ENCODE results near the gene EGFL7.

Gene EGFL7

DNA sequence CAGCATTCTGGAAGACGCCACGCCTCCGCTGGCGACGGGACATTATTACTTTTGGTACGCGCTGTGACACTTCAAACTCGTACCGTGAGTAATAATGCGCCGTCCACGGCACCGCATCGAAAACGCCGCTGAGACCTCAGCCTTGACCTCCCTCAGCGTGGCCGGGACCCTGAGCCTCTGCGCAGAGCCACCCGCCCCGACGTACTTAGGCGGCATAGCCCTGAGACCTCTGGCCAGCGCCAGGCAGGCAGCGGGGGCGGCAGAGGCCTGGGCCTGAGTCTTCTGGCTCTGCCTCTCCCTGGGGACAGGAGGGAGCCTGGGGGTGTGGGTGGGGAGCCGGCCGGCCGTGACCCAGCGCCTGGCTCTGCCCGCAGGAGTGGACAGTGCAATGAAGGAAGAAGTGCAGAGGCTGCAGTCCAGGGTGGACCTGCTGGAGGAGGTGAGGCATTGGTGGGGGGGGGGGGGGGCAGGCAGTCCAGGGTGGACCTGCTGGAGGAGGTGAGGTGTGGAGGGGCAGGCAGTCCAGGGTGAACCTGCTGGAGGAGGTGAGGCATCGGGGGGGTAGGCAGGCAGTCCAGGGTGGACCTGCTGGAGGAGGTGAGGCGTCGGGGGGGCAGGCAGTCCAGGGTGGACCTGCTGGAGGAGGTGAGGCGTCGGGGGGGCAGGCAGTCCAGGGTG is 8.0 kb downstream of the EGFL7 start:
- in situ Hi-C loops (cut with MboI; ENCODE audit: low sequenced_read_pairs), result no loop called here

GRCh38 chr9:136671254-136671614 is 8.5 kb downstream of the EGFL7 start:
- in situ Hi-C loops (cut with MboI; ENCODE audit: low sequenced_read_pairs), result no loop called here

DNA sequence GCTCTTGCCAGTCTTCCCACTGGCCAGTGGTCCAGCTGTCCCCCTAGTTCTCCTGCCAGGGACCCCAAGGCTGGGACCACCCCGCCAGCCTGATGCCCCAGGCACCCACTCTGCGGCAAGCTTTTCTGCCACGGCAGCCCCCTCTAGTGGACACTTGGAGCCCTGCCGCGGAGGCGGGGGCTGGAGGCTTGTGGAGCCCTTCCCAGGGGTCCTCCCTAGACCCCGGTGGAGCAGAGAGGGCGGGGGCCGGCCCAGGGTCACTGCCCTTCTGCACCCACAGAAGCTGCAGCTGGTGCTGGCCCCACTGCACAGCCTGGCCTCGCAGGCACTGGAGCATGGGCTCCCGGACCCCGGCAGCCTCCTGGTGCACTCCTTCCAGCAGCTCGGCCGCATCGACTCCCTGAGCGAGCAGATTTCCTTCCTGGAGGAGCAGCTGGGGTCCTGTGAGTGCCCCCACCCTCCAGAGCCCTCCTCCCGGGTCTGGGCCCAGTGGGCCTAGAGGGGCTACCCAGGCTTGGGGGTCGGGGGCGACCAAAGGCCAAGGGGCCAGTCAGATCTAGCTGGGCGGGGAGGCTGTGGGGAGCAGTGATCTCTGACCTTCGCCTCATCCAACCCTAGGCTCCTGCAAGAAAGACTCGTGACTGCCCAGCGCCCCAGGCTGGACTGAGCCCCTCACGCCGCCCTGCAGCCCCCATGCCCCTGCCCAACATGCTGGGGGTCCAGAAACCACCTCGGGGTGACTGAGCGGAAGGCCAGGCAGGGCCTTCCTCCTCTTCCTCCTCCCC is 9.1 kb downstream of the EGFL7 start:
- in situ Hi-C loops (cut with MboI; ENCODE audit: low sequenced_read_pairs), result no loop called here

- in situ Hi-C loops (cut with MboI; ENCODE audit: low sequenced_read_pairs), result no loop called here
Measured at GRCh38 chr9:136672431-136673087, 9.8 kb downstream of the EGFL7 start.

GRCh38 chr9:136673088-136673974 is 10.6 kb downstream of the EGFL7 start:
- in situ Hi-C loops (cut with MboI; ENCODE audit: low sequenced_read_pairs), result no loop called here

GRCh38 chr9:136673975-136674785 is 11.5 kb downstream of the EGFL7 start:
- in situ Hi-C loops (cut with MboI; ENCODE audit: low sequenced_read_pairs), result no loop called here

GRCh38 chr9:136674786-136675349 is 12.2 kb downstream of the EGFL7 start:
- in situ Hi-C loops (cut with MboI; ENCODE audit: low sequenced_read_pairs), result no loop called here

DNA sequence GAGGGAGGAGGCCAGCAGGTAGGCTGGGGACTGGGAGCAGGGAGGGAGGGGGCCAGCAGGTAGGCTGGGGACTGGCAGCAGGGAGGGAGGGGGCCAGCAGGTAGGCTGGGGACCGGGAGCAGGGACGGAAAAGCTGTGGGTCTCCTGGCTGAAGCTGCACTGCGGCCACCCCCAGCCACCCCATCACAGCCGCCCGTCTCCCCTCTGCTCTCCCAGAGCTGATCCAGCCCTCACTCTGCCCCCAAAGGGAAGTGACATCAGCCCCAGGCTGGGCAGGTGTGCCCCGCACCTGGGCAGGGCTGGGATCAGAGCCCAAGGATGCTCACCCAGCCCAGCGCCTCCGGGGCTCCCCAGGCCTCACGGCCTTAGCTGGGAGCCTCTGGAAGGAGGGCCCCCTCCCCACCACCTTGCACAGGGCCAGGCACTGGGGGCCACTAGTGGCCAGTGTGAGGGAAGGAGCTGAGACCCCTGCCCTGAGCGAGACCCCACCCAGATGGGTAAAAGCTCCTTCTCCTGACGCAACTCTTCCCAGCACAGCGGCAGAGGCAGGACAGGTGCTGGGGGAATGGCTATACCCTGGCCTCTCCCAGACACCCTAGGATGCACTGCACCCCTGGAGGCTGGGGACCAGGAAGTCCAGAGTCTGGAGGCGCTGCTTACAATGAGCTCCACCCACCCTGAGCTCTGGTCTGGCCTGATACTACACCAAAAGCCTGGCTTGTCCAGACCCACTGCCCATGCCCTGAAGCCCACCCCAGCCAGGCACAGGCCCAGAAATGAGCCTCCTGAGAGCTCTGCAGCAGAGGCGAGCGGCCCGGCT is 13.0 kb downstream of the EGFL7 start:
- in situ Hi-C loops (cut with MboI; ENCODE audit: low sequenced_read_pairs), result no loop called here

DNA sequence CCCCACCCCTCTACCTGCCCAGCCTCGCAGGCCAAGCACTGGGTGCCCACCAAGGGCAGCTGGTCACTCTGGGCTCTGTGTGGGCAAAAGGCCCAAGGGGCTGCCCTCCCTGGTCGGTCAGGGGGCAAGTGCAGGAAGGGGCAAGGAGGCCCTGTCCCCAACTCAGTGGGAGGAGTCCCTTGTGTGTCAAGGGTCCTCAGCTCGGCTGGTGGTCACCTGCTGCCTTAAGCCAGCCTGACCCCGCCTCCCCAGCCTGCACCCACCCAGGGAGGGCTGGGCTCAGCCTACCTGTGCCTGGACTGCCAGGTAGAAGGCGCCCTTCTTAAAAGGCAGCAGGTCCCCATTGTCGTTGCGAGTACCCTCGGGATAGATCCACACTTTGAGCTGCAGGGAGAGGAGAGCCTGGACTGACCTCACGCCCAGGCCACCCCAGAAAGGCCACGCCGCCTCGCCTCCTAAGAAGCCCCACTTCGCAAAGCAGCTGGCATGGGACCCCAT is 13.6 kb downstream of the EGFL7 start:
- in situ Hi-C loops (cut with MboI; ENCODE audit: low sequenced_read_pairs), result no loop called here

GRCh38 chr9:136676920-136677686 is 14.4 kb downstream of the EGFL7 start:
- in situ Hi-C loops (cut with MboI; ENCODE audit: low sequenced_read_pairs), result no loop called here

DNA sequence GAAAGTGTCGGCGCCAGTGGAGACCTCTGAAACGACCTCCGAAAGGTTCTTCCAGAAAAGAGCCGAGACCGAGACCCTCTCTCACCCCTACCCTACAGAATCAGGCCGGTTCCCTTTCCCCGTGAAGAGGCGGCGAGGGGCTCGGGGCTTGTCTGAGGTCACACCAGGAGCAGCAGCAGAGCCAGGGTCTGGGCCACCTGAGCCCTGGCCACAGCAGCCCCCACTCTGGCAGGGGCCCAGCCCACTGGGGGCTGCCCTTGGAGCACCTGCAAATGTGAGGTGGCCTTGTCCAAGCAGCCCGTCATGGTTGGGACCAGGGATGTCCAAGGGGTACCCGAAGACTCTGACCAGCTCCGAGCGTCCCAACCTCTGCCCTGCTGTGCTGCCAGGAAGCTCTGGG is 15.3 kb downstream of the EGFL7 start:
- in situ Hi-C loops (cut with MboI; ENCODE audit: low sequenced_read_pairs), result no loop called here

DNA sequence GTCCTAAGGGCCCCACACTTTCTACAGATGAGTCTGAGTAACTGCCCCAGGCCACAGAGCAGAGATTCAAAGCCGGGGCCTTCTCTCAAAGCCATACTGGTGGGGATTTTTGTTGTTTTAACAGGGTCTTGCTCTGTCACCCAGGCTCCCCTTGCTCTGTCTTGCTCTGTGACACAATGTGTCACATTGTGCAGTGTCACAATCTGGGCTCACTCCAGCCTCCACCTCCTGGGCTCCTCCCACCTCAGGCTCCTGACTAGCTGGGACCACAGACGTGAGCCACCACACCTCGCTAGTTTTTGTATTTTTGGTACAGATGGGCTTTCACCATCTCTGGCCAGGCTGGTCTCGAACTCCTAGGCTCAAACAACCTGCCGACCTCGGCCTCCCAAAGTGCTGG is 15.9 kb downstream of the EGFL7 start:
- in situ Hi-C loops (cut with MboI; ENCODE audit: low sequenced_read_pairs), result no loop called here

- in situ Hi-C loops (cut with MboI; ENCODE audit: low sequenced_read_pairs), result no loop called here
Measured at GRCh38 chr9:136679431-136679941, 16.8 kb downstream of the EGFL7 start.

DNA sequence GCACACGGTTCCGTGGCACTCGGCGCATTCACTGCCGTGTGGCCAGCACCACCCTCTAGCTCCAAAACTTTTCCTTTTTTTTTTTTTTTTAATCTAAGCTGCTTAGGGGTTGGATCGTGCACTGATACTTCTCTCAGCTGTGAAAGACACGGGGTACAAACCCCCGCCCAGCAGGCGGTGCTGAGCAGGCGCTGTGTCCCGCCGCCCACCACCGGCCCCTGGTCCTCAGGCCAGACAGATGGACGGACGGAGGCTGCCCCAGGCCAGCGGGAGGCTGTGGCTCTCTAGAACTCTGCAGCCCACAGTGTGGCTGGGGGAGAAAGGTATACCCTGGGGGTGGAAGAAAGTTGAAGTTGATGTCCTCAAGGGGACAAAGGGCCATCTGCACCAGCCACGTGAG is 18.3 kb downstream of the EGFL7 start:
- in situ Hi-C loops (cut with MboI; ENCODE audit: low sequenced_read_pairs), result no loop called here

DNA sequence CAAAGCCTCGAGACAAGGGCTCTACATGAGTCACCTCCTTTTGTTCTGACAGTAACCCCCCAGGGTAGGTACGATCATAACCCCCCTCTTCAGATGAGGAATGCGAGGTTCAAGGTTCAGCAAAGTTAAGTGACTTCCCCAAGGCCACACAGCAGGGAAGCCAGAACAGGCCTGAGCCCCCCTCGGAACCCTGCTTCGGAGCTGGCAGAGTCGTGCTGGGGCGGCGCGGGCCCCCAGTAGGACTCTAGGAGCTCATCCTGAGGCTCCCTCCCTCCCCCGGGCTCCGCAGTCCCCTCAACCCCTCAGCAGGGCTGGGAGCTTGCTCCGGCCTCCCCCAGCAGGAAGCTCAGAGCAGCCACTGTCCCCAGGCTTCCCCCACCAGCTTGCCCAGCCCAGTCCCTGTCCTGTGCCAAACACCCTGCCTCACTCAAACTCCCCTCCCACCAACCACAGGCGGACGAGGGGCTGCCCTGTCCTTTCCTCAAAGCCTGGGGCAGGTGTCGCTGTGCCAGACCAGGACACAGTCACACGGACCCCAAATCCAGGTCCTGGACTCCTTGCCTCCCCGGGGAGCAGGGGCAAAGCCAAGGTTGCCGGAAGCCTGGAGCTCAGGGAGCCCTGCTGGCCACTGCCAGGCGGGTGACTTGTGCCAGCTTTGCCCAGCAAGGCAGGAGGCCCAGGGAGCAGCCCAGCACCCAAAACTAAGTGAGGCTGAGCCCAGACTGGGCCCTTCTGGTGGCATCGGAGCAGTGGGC is 19.4 kb downstream of the EGFL7 start:
- in situ Hi-C loops (cut with MboI; ENCODE audit: low sequenced_read_pairs), result no loop called here

GRCh38 chr9:136682710-136683109 is 20.0 kb downstream of the EGFL7 start:
- in situ Hi-C loops (cut with MboI; ENCODE audit: low sequenced_read_pairs), result no loop called here

DNA sequence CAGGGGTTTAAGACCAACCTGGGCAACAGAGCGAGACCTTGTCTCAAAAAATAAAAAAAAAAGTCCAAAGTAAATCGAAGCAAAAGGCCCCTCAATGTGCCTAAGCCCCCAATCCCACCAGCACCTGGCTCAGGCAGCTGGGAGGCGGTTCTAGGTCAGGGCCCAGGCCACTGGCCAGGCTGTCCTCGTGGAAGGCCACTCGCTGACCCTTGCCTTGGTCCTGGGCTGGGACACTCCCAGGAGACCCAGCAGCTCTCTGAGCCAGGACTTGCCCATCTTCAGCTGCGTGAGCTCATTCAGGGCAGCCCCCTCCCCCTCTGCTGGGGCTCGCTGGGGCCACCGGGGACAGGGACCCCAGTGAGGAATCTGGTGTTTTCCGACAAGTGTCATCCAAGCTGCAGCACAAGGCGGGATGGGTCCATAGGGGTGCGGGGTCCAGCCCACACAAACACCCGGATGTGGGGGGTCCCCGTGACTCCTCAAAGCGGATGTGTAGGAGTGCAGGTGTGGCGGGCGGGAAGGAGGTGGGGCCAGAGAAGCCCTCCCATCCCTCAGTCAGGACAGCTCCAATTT is 20.5 kb downstream of the EGFL7 start:
- in situ Hi-C loops (cut with MboI; ENCODE audit: low sequenced_read_pairs), result no loop called here

Data from HL-60/S4 treated with phorbol 12-myristate 13-acetate at 8.2 ng/mL for 4 days and 3 days (cell line).